Peyer's patch (tissue), 4 donors: ENCODE measurements around the gene WBP2. TPM values are rescaled to one million over a fixed set of nuclear protein-coding genes. Genes with fewer than 3 reads are reported as not detected.
A peak's percentile ranks its signal among the peaks of the same experiment; 100 is the strongest.
"Not testable (repeated sequence)": the region's sequence is repeated elsewhere in the genome, so short reads cannot be mapped to it uniquely, and the experiment has no call there.

Source experiments
- DNase-seq, 3 donors: peaks; one replicate each; pipeline ENCODE4 v3.0.0-alpha.2; 2017 to 2019
- H3K27ac ChIP-seq, 4 donors: fragments of 200-600 bp; sonication (generic); one replicate each; pipeline ENCODE4 v1.5.1; 2016 to 2019
- H3K27me3 ChIP-seq, 2 donors: fragments of 200-600 bp; sonication (generic); one replicate each; pipeline ENCODE4 v1.5.1; 2019
- H3K36me3 ChIP-seq, 3 donors: fragments of 200-600 bp; sonication (generic); one replicate each; pipeline ENCODE4 v1.5.1; 2016 to 2019
- H3K4me1 ChIP-seq, 4 donors: fragments of 200-600 bp; sonication (generic); one replicate each; pipeline ENCODE4 v1.5.1; 2016 to 2019
- H3K4me3 ChIP-seq, 4 donors: fragments of 200-600 bp; sonication (generic); 1 replicate in 3 of 4; 2 replicates in 1 of 4; pipeline ENCODE4 v1.5.1; 2016 to 2019; ENCODE audit warnings: mild to moderate bottlenecking in 1 of 4
- H3K9me3 ChIP-seq, 4 donors: fragments of 200-600 bp; sonication (generic); one replicate each; pipeline ENCODE4 v1.5.1; 2016 to 2019; ENCODE audit warnings: mild to moderate bottlenecking in 1 of 4
- POLR2A ChIP-seq, 2 donors: fragments of 450-650 bp; IDR thresholded peaks; one replicate each; pipeline ENCODE4 v1.5.1; 2017; ENCODE audit warnings: antibody characterized with exemption in 2 of 2, mild to moderate bottlenecking in 2 of 2, moderate library complexity in 2 of 2
- total RNA-seq, 4 donors: library from RNA; depleted of rRNA; stranded (reverse); fragments of >200 nt; gene quantifications; one replicate each; pipeline ENCODE4 v1.1.0, GENCODE V29; 2016
- TF ChIP-seq, protein P1 (sequence below), 6 experiments: fragments of 450-650 bp in 4 of 6; fragments of 200-600 bp in 2 of 6; sonication (generic) in 1 of 6; IDR thresholded peaks; one replicate each; pipeline ENCODE4 v1.5.1; 2017 to 2019; ENCODE audit warnings: antibody characterized with exemption in 6 of 6, mild to moderate bottlenecking in 3 of 6, moderate library complexity in 1 of 6

Gene WBP2
- total RNA-seq, 4 donors from 2014 or later: 45.4 to 61.4 (median 53.7) TPM

DNA sequence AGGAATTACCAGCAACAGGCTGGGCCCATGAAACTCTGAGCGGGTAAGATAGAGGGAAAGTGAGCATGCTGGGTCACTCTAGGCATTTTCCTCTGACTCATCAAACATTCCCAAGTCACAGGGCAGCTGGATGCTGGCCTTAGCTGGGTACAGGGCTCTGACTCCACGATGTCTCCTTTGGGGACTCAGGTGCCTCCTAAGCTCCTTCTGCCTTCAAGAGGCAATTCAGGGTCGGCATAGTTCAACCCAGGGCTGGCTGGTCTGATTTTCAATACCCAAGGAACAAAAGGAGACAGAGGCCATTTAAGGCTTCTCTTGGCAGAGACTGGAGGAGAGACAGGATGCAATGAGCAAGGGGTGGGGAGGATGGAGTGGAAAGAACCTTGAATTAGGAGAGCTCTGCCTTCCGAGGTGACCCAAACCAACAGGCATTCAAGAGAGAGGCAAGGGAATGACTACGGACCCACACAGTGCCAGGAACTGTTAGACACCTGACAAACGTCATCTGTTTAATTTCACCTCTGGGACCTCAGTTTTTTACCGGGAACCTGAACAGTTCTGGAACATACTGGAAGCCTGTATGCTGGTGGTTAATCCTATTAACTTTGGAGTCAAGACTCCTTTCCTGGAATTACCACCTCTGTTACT, 910 bp downstream of the WBP2 start:
- TF ChIP-seq, protein P1, sequence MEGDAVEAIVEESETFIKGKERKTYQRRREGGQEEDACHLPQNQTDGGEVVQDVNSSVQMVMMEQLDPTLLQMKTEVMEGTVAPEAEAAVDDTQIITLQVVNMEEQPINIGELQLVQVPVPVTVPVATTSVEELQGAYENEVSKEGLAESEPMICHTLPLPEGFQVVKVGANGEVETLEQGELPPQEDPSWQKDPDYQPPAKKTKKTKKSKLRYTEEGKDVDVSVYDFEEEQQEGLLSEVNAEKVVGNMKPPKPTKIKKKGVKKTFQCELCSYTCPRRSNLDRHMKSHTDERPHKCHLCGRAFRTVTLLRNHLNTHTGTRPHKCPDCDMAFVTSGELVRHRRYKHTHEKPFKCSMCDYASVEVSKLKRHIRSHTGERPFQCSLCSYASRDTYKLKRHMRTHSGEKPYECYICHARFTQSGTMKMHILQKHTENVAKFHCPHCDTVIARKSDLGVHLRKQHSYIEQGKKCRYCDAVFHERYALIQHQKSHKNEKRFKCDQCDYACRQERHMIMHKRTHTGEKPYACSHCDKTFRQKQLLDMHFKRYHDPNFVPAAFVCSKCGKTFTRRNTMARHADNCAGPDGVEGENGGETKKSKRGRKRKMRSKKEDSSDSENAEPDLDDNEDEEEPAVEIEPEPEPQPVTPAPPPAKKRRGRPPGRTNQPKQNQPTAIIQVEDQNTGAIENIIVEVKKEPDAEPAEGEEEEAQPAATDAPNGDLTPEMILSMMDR (IDR thresholded peaks at IDR 0.05): no peak
- TF ChIP-seq POLR2A (IDR thresholded peaks at IDR 0.05): no peak
- no peaks in the 10 kb centered on the region for H3K9me3 ChIP-seq
- H3K4me1 ChIP-seq: peaks cover 0 to 36% (median 15%) of the 10 kb centered on the region in 4 donors
- H3K27ac ChIP-seq: peak overlapping the region; percentile 93 to 99 (median 96)
- peak overlapping the region; percentile 66 to 97 (median 80) for H3K4me3 ChIP-seq
- no peak for DNase-seq
- H3K36me3 ChIP-seq: peaks cover 0 to 30% (median 0%) of the 10 kb centered on the region in 3 donors
- no peaks in the 10 kb centered on the region for H3K27me3 ChIP-seq

DNA sequence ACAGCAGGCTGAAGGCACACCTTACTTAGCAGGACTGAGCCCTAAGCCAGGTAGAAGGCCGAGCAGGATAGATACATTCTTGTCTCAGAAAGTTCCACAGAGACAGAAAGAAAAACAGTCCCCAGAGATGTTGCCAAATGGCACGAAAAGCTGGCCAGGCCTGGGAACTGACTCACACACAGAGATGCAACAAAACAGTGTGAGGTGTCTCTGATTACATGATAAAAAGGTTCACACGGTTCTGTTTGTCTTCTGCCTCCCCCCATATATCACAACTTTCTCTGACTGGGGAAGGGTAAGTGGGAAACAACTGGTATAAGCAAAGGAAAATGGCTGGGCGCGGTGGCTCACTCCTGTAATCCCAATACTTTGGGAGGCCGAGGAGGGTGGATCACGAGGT, 1.7 kb downstream of the WBP2 start:
- H3K4me1 ChIP-seq: peaks cover 0 to 41% (median 11%) of the 10 kb centered on the region in 4 donors
- H3K9me3 ChIP-seq: no peaks in the 10 kb centered on the region
- peaks cover 0 to 38% (median 0%) of the 10 kb centered on the region in 3 donors for H3K36me3 ChIP-seq
- DNase-seq: no peak
- peak overlapping the region in 1 of 4 donors; percentile 96 for H3K27ac ChIP-seq
- TF ChIP-seq POLR2A (IDR thresholded peaks at IDR 0.05): no peak
- TF ChIP-seq, protein P1 (IDR thresholded peaks at IDR 0.05): no peak
- H3K4me3 ChIP-seq: no peak overlapping the region
- no peaks in the 10 kb centered on the region for H3K27me3 ChIP-seq

DNA sequence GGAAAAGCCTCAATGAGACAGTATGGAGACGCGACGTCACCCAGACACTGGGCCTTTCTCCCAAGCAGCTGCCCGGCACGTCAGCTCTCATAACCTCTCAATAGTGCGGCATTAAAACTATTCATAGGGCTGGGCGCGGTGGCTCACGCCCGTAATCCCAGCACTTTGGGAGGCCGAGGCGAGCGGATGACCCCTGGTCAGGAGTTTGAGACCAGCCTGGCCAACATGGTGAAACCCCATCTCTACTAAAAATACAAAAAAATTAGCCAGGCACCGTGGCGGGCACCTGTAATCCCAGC, 3.5 kb downstream of the WBP2 start:
- DNase-seq, H3K4me3 ChIP-seq, H3K27me3 ChIP-seq, H3K9me3 ChIP-seq: not testable (repeated sequence)
- Histone ChIP-seq H3K4me1 (peaks cover 0 to 56% (median 11%) of the 10 kb centered on the region in 4 donors), H3K27ac (peak overlapping the region in 1 of 4 donors; percentile 44), H3K36me3 (peaks cover 0 to 56% (median 0%) of the 10 kb centered on the region in 3 donors)

DNA sequence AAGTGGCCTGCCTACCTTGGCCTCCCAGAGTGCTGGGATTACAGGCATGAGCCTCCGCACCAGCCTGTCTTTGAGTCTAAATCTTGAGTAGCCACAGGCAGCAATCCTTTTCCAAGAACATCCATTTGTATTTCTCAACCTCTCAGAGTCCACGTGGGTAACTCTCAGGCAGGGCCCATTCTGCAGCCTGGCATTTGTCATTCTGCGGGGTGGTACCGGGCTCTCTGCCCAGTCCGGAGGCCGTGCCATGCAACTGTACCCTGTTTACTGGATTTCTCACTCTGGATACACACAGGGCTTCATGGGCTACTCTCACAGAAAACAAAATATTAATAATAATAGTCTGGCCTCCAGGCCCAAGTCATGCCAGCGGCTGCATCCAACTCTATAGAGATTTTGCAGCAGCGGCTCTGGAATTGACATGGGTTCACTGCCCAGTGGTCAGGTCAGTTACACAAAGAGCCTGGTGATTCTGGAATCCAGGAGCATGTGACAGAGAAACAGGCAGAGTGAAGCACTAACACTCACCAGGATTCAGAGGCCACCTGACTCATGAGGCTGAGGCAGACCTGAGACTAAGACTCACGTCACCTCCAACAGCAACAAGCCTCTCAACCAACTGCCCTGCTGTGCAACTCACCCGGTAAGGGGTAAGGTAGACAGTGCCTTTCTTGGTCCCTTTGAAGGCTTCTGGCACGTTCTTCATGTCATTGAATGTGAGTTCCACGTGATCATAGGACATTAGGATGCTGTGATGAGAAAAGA, 4.0 kb downstream of the WBP2 start:
- Histone ChIP-seq H3K27me3 (no peaks in the 10 kb centered on the region), H3K27ac (peak overlapping the region in 1 of 4 donors; percentile 44), H3K36me3 (peaks cover 0 to 61% (median 0%) of the 10 kb centered on the region in 3 donors), H3K4me3 (no peak overlapping the region), H3K4me1 (peaks cover under 1 to 56% (median 8%) of the 10 kb centered on the region in 4 donors), H3K9me3 (no peaks in the 10 kb centered on the region)
- no peak for TF ChIP-seq POLR2A (IDR thresholded peaks at IDR 0.05)
- TF ChIP-seq, protein P1 (IDR thresholded peaks at IDR 0.05): no peak
- no peak for DNase-seq

DNA sequence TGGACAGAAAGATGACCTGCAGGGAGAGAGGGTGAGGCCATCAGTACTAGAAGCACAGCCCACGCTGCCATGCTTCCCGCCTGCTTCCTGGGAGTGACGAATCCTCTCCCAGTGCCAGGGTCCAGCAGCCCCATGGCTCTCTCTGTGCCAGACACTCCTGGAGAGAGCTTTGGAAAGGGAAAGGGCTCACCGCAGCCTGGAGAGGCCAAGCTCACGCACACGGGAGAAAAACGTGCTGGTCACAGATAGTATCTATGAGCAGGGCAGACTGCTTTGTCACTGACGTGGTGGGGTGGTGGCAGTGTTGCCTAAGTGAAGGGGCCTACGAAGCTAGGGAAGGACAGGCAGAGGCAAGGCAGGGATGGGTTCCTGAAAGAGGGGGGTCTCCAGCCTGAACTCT, 5.4 kb downstream of the WBP2 start:
- Histone ChIP-seq H3K4me1 (peaks cover 2 to 68% (median 16%) of the 10 kb centered on the region in 4 donors), H3K9me3 (no peaks in the 10 kb centered on the region), H3K27me3 (no peaks in the 10 kb centered on the region), H3K36me3 (peaks cover 0 to 65% (median 0%) of the 10 kb centered on the region in 3 donors), H3K4me3 (no peak overlapping the region), H3K27ac (peak overlapping the region in 3 of 4 donors; percentile 8 to 44 (median 11))
- DNase-seq: no peak
- TF ChIP-seq, protein P1 (IDR thresholded peaks at IDR 0.05): no peak
- no peak for TF ChIP-seq POLR2A (IDR thresholded peaks at IDR 0.05)

DNA sequence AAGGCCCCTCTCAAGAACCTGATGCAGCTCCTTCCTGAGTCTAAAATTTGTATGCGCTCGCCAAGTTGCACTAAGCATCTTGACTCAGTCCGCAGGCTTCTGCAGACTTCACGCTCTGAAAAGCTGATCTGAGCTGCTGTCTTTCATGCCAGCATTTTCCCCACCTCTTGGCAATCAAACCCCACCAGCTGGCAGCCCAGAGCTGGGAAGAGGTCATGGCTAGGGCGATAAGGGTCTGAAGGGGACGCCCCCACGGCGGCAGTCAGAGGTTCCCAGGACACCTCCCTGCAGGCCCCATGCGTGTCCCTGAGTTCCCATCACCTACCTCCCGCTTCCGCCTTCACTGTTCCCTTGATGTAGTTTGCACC, 5.9 kb downstream of the WBP2 start:
- TF ChIP-seq, protein P1 (IDR thresholded peaks at IDR 0.05): no peak
- no peak for TF ChIP-seq POLR2A (IDR thresholded peaks at IDR 0.05)
- Histone ChIP-seq H3K9me3 (no peaks in the 10 kb centered on the region), H3K4me3 (no peak overlapping the region), H3K4me1 (peaks cover 2 to 70% (median 18%) of the 10 kb centered on the region in 4 donors), H3K36me3 (peaks cover 0 to 65% (median 0%) of the 10 kb centered on the region in 3 donors), H3K27ac (peak overlapping the region in 3 of 4 donors; percentile 11 to 47 (median 44)), H3K27me3 (no peaks in the 10 kb centered on the region)
- no peak for DNase-seq
